GM21390 (cell line): ENCODE results near the gene IFT52.
"Not testable (repeated sequence)": the region's sequence is repeated elsewhere in the genome, so short reads cannot be mapped to it uniquely, and the experiment has no call there.

Experiments
- ATAC-seq: cut with Tn5 transposase; IDR thresholded peaks from one replicate; pipeline ENCODE4 v1.9.1; 2021; ENCODE audit not compliant: unreplicated experiment

The IFT52 gene

DNA sequence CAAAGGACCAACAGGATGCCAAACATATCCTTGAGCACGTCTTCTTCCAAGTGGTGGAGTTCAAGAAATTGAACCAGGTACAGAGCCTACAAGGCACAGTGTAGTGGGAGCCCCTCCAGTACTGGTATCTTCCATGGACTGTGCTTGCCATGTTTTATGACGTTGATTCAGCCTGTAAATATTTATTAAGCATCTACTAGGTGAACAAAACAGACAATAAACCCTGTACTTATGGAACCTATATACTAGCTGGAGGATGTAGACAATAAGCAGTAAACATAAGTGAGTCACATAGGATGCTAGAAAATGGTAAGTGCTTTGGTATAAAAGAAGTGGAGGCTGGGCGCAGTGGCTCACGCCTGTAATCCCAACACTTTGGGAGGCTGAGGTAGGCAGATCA is 51.8 kb downstream of the IFT52 start:
- ATAC-seq, result no peak

DNA sequence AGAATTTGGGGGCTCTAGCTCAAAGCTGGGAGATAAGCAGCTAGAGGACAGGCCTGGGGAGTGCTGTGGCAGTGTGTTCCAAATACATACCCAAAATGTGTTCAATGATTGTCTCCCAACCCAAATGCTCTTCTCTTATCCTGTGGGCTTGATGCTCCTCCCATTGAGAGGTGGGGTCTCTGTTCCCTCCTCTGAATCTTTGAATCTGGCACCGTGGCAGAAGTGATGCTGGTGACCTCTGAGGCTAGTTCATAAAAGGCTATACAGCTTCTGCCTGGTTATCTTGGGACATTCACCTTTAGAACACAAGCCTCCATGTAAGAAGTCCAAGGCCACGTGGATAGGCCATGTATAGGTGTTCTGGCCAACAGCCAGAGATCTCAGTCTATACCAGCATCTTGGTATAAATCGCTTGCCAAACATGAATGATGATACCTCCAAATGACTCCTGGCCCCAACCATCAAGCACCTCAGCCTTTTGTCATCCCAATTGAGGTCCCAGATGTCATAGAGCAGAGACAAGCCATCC is 60.3 kb downstream of the IFT52 start:
- ATAC-seq, result no peak

- not testable (repeated sequence) for ATAC-seq
Observed at GRCh38 chr20:43651650-43652184, 61.0 kb downstream of the IFT52 start.

- no peak for ATAC-seq
Observed at GRCh38 chr20:43653966-43654365, 63.2 kb downstream of the IFT52 start.

DNA sequence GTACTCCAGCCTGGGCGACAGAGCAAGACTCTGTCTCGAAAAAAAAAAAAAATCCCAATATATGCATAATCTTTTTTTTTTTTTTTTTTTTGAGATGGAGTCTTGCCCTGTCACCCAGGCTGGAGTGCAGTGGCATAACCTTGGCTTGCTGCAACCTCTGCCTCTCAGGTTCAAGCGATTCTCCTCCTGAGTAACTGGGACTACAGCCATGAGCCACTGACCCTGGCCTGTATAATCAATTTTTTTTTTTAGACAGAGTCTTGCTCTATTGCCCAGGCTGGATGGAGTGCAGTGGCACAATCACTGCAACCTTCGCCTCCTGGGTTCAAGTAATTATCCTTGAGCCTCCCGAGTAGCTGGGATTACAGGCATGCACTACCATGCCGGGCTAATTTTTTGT is 64.4 kb downstream of the IFT52 start:
- not testable (repeated sequence) for ATAC-seq

DNA sequence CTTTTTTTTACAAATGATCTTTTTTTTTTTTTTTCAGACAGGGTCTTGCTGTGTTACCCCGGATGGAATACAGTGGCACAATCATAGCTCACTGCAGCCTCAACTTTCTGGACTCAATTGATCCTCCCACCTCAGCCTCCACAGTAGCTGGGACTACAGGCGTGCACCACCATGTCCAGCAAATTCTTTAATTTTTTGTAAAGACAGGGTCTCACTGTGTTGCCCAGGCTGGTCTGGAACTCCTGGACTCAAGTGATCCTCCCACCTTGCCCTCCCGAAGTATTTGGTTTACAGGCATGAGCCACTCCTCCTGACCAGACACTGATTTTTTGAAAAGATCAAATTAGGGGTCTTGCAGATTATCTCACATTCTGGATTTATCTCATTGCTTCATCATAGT is 65.2 kb downstream of the IFT52 start:
- ATAC-seq, result no peak

DNA sequence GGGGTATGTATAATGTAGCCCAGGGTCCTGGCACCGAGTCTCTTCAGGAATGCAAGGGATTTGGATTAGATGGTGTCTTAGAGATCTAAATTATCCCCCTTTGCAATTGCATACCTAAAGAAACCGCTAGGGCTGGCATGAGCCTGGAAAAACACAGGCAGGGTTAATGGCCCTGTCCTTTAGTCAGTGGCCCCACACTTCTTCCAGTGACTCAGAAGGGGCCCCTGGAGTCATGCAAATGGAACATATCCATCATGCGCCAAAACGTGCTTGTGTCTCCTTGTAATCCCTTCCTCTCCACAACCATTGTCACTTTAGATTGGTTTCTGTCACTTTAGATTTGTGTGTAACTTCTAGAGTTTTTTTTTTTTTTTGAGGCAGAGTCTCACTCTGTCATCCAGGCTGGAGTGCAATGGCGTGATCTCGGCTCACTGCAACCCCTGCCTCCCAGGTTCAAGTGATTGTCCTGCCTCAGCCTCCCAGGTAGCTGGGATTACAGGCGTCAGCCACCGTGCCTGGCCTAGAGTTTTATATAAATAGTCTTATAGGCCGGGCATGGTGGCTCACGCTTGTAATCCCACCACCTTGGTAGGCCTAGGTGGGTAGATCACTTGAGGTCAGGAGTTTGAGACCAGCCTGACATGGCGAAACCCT is 67.5 kb downstream of the IFT52 start:
- ATAC-seq, result no peak

- no peak for ATAC-seq
Observed at GRCh38 chr20:43658723-43659419, 68.1 kb downstream of the IFT52 start.

- ATAC-seq, result no peak
Observed at GRCh38 chr20:43662943-43663655, 72.4 kb downstream of the IFT52 start.

DNA sequence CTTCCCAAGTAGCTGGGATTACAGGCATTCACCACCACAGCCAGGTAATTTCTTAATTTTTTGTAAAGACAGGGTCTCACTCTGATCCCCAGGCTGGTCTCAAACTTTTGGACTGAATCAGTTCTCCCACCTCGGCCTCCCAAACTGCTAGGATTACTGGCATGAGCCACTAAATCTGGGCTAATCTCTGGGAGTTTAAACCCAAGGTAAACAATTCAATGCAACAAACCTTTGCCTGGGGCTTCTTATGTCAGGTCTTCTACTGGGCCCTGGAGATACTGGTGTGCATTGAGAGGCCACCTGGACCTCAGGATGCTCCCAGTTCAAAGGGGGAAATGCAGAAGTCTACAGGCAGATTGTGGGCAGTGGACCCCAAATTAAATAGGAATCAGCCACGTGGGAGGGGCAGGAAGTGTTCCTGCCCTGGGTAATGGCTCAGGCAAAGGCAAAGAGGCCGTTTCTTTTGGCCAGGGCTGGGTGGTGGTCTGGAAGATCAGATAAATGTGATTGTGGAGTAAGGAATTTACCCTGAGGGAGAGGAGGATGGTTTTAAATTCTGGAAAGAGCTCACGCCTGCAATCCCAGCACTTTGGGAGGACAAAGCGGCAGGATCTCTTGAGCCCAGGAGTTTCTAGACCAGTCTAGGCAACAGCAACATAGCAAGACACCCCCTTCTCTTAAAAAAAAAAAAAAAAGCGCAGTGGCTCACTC is 74.9 kb downstream of the IFT52 start:
- no peak for ATAC-seq

DNA sequence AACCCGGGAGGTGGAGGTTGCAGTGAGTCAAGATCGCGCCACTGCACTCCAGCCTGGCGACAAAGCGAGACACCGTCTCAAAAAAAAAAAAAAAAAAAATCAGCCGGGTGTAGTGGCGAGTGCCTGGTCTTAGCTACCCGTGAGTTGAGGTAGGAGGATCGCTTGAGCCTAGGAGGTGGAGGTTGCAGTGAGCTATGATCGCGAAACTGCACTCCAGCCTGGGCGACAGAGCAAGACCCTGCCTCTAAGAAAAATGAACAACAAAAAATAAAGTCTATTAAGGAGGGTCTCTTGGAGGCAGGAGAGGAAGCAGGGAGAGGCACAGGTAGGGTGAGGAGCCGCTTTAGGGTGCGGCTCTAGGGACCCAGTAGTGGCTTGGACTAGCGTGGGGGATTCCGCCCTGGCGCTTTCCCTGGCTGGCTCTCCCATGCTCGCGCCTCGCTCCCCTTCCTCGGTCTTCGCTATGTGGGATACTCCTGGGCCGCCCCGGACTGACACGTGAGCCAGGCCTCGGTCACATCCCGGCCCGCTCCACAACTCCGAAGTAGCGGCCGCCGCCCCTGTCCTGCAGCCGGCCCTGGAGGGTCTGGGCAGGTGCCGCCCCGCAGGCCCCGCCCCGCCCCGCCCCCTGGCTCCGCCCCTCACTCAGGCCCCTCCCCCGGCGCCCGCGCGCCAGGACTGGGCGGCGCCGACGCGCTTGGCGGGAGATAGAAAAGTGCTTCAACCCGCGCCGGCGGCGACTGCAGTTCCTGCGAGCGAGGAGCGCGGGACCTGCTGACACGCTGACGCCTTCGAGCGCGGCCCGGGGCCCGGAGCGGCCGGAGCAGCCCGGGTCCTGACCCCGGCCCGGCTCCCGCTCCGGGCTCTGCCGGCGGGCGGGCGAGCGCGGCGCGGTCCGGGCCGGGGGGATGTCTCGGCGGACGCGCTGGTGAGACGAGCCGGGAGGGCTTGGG is 75.9 kb downstream of the IFT52 start, which contains the start of gene MYBL2:
MYBL2 (plus strand) TSS at position 739 of the 953 bp plus-strand sequence; CDS start at position 909, 170 bp downstream.
- ATAC-seq, result peak; percentile 70

- ATAC-seq, result peak; percentile 23
Observed at GRCh38 chr20:43667341-43668132, 76.8 kb downstream of the IFT52 start.

DNA sequence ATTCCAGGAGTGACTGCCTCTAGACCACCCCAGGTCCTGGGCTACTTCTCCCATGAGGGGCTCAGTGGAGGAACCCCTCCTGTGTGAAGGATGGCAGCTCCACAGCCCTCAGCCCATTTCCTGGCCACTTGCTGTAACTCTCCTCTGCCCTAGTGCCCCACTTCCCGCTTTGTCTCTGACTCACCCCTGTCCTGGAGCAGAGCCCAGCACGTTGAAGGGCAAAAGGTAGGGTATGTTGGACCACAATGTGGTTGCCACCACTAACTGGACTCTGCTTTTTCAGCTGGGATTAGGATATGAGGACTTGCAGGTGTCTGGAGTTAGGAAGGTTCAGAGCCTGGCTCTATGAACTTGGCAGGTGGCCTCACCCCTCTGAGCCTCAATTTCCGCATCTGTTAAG is 78.6 kb downstream of the IFT52 start:
- ATAC-seq, result no peak

- no peak for ATAC-seq
Observed at GRCh38 chr20:43670423-43670822, 79.7 kb downstream of the IFT52 start.

- ATAC-seq, result no peak
Observed at GRCh38 chr20:43676368-43676767, 85.6 kb downstream of the IFT52 start.

DNA sequence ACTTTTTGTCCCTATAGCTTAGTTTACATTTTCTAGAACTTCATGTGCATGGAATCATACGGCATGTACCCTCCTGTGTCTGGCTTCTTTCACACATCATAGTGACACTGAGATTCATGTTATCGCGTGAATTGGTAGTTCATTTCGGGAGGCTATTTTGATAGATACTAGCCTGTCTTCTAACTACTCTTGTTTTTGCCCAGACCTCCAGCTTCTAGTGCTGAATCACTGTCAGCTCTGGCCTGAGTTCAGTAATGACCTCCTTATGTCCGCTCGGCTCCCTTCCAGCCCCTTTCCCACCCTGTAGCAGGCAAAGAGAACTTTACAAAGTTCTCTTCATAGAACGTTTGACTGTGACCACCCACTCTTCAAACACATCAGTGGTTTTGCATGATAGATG is 90.2 kb downstream of the IFT52 start:
- no peak for ATAC-seq

GRCh38 chr20:43681468-43681942 is 90.8 kb downstream of the IFT52 start:
- ATAC-seq, result peak; percentile 19

GRCh38 chr20:43681991-43682410 is 91.3 kb downstream of the IFT52 start:
- ATAC-seq, result peak; percentile 93

DNA sequence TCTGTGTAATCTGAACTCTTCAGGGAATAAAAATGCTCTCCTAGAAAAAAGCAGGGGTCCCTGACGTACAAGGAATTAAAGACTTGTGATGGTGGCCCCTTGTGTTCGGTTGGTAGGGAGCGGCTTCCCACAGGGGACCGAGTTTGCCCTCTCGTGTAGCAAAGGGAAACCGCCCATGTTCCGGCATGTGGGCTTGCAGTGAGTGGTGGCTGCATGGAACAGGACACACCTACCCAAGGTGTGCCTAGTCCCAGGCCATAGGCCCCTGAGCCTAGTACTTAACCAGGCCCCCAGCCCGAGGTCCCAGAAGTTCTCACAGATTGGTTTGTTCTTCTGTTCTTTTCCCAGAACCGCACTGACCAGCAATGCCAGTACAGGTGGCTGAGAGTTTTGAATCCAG is 91.7 kb downstream of the IFT52 start:
- peak; percentile 35 for ATAC-seq
